Measurements from ENCODE around the gene SRMS. TPM values are rescaled to one million over a fixed set of nuclear protein-coding genes. Genes with fewer than 3 reads are reported as not detected.

The SRMS gene
- total RNA-seq, 1 donor from 2014 or later, result not detected

DNA sequence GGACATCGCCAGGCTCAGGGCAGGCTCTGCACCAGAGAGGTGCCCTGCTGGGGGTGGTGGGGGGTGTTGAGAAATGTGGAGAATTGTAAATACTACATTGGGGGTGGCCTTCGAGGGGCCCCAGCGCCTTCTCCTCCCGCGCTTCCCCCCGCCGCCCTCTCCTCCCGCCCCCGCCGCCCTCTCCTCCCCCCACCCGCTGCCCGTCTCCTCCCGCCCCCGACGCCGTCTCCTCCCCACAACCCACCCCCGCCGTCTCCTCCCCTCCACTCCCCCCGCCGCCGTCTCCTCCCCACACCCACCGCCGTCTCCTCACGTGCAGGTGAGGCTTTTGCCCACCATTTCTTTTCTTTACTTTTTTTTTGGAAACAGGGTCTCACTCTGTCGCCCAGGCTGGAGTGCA is 1.5 kb upstream of the SRMS start:
- Histone ChIP-seq H3F3A (ENCODE audit: low read depth) (peaks cover 19% of the 10 kb centered on the region), H3K4me2 (no peak overlapping the region), H3K27ac (no peak overlapping the region), H4K20me1 (ENCODE audit: low read depth) (no peaks in the 10 kb centered on the region), H2AFZ (replicated peaks) (no peak overlapping the region), H3K9ac (no peak overlapping the region), H3K79me2 (ENCODE audit: low read depth) (no peaks in the 10 kb centered on the region), H3K4me3 (no peak overlapping the region), H3K36me3 (no peaks in the 10 kb centered on the region), H3K4me1 (no peaks in the 10 kb centered on the region), H3K27me3 (no peaks in the 10 kb centered on the region), H3K9me3 (ENCODE audit: low read depth) (no peaks in the 10 kb centered on the region)
- Mint-ChIP-seq H3K36me3 (no peaks in the 10 kb centered on the region), H3K4me1 (peaks cover 8% of the 10 kb centered on the region), H3K27me3 (ENCODE audit: insufficient read depth, low read depth) (peaks cover 8% of the 10 kb centered on the region), H3K4me3 (no peak overlapping the region), H3K27ac (no peak overlapping the region), H3K9me3 (no peaks in the 10 kb centered on the region)
- TF ChIP-seq, protein P1, sequence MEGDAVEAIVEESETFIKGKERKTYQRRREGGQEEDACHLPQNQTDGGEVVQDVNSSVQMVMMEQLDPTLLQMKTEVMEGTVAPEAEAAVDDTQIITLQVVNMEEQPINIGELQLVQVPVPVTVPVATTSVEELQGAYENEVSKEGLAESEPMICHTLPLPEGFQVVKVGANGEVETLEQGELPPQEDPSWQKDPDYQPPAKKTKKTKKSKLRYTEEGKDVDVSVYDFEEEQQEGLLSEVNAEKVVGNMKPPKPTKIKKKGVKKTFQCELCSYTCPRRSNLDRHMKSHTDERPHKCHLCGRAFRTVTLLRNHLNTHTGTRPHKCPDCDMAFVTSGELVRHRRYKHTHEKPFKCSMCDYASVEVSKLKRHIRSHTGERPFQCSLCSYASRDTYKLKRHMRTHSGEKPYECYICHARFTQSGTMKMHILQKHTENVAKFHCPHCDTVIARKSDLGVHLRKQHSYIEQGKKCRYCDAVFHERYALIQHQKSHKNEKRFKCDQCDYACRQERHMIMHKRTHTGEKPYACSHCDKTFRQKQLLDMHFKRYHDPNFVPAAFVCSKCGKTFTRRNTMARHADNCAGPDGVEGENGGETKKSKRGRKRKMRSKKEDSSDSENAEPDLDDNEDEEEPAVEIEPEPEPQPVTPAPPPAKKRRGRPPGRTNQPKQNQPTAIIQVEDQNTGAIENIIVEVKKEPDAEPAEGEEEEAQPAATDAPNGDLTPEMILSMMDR (IDR thresholded peaks at IDR 0.05), result no peak
- TF ChIP-seq EZH2phosphoT487 (IDR thresholded peaks at IDR 0.05), result no peak
- TF ChIP-seq EZH2 (IDR thresholded peaks at IDR 0.05), result no peak
- DNase-seq (ENCODE audit: low spot score), result no peak

DNA sequence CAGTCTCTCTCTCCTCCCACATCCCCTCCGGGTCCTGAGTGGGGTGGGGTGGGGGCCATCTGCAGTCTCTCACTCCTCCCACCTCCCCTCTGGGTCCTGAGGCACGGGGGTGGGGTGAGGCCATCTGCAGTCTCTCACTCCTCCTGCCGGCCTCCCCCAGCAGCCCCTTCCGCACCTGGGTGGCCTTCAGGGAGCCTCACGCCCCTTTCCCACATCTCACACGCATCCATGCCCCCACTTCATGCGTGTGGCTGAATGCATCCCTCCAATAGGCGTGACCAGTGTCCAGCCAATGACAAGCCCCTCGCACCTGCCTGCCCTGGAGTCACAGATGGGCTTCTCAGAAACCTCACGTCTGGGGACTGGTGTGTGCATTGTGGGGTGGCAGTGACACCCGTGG is 993 bp upstream of the SRMS start:
- H3K79me2 ChIP-seq (ENCODE audit: low read depth), result no peaks in the 10 kb centered on the region
- no peaks in the 10 kb centered on the region for H3K9me3 Mint-ChIP-seq
- peaks cover 10% of the 10 kb centered on the region for H3K4me1 Mint-ChIP-seq

DNA sequence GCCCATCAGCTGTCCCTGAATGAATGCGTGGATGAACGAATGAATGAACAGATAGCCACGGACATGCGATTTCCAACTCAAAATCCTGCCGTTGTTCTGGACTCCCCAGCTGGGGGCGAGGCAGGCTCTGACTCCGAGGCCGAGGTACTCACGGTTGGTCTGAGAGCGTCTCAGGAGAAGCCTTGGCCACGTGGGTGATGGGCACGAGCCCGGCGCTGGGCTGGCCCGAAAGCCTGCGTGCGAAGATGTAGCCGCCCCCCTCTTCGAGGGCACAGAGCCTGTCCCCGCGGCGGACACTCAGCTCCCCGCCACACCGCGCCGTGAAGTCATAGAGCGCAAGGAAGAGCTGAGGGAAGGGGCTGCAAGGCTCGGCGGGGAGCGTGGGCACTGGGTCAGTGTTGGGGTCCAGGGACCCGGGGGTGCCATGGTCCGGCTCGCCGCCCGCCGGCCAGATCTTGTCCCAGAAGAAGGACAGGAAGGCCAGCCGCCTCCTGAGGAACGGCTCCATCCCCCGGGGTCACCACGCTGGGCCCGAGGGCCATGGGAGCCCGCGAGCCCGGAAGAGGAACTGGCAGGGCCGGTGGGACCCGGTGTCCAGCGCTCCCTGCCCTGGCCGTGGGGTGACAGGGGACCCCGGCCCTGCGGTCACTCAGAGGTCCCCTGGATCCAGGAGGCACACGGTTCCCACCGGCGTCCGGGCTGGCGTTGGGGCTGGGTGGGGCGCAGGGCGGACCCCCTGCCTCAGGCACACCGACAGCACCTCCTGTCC is 409 bp downstream of the SRMS start:
- H3K4me1 Mint-ChIP-seq, result peaks cover 10% of the 10 kb centered on the region
- no peaks in the 10 kb centered on the region for H3K79me2 ChIP-seq (ENCODE audit: low read depth)
- no peak overlapping the region for H3K27ac ChIP-seq
- H3K9me3 Mint-ChIP-seq, result no peaks in the 10 kb centered on the region
- H3K27me3 Mint-ChIP-seq (ENCODE audit: insufficient read depth, low read depth), result peaks cover 11% of the 10 kb centered on the region
- TF ChIP-seq, protein P1 (IDR thresholded peaks at IDR 0.05), result no peak
- no peak for TF ChIP-seq EZH2phosphoT487 (IDR thresholded peaks at IDR 0.05)
- TF ChIP-seq EZH2 (IDR thresholded peaks at IDR 0.05), result no peak
- no peak overlapping the region for H3K9ac ChIP-seq
- H3K27me3 ChIP-seq, result no peaks in the 10 kb centered on the region
- no peaks in the 10 kb centered on the region for H3K36me3 ChIP-seq
- no peak for DNase-seq (ENCODE audit: low spot score)
- H3K36me3 Mint-ChIP-seq, result no peaks in the 10 kb centered on the region
- H3K27ac Mint-ChIP-seq, result no peak overlapping the region
- no peaks in the 10 kb centered on the region for H3K4me1 ChIP-seq
- no peak overlapping the region for H3K4me2 ChIP-seq
- H4K20me1 ChIP-seq (ENCODE audit: low read depth), result no peaks in the 10 kb centered on the region
- peaks cover 5% of the 10 kb centered on the region for H3F3A ChIP-seq (ENCODE audit: low read depth)
- H2AFZ ChIP-seq (replicated peaks), result no peak overlapping the region
- no peaks in the 10 kb centered on the region for H3K9me3 ChIP-seq (ENCODE audit: low read depth)
- no peak overlapping the region for H3K4me3 Mint-ChIP-seq
- H3K4me3 ChIP-seq, result no peak overlapping the region

More for the DNA sequence above, 993 bp upstream of the SRMS start:
- no peak overlapping the region for H3K4me2 ChIP-seq
- no peaks in the 10 kb centered on the region for H3K27me3 ChIP-seq
- Mint-ChIP-seq H3K4me3 (no peak overlapping the region), H3K27me3 (ENCODE audit: insufficient read depth, low read depth) (peaks cover 12% of the 10 kb centered on the region), H3K36me3 (no peaks in the 10 kb centered on the region), H3K27ac (no peak overlapping the region)
- no peak overlapping the region for H3K4me3 ChIP-seq
- no peak overlapping the region for H3K9ac ChIP-seq
- TF ChIP-seq, protein P1 (IDR thresholded peaks at IDR 0.05), result no peak
- H3K36me3 ChIP-seq, result no peaks in the 10 kb centered on the region
- no peak overlapping the region for H3K27ac ChIP-seq
- H3K9me3 ChIP-seq (ENCODE audit: low read depth), result no peaks in the 10 kb centered on the region
- H4K20me1 ChIP-seq (ENCODE audit: low read depth), result no peaks in the 10 kb centered on the region
- H3K4me1 ChIP-seq, result no peaks in the 10 kb centered on the region
- DNase-seq (ENCODE audit: low spot score), result no peak
- H2AFZ ChIP-seq (replicated peaks), result no peak overlapping the region
- H3F3A ChIP-seq (ENCODE audit: low read depth), result peaks cover 16% of the 10 kb centered on the region

All from neural progenitor cell (in vitro differentiated cells).